22Rv1 (cell line): ENCODE measurements around the gene WDR54.

Source experiments
- CTCF ChIP-seq: fragments of 450-650 bp; IDR thresholded peaks from 2 replicates; pipeline ENCODE4 v1.5.1; 2017; ENCODE audit warnings: mild to moderate bottlenecking
- ZFX ChIP-seq: fragments of 450-650 bp; IDR thresholded peaks from 2 replicates; pipeline ENCODE4 v1.6.1; 2017; ENCODE audit warnings: antibody characterized with exemption, borderline replicate concordance

- TF ChIP-seq CTCF (no peak), ZFX (no peak)
Observed at GRCh38 chr2:74438248-74438647, 16.7 kb downstream of the WDR54 start.
